ENCODE measurements around the gene NMNAT3.

NMNAT3 gene

GRCh38 chr3:139557041-139557440 is 120.7 kb downstream of the NMNAT3 start:
- no peak for DNase-seq (ENCODE audit: low read depth)
- H3K4me3 ChIP-seq (ENCODE audit: low read depth, low read length), result no peak overlapping the region
- no peak for TF ChIP-seq CTCF (IDR thresholded peaks at IDR 0.05; ENCODE audit: insufficient read depth, low read depth, low read length, missing control alignments)

GRCh38 chr3:139555249-139555648 is 122.5 kb downstream of the NMNAT3 start:
- no peak for DNase-seq (ENCODE audit: low read depth)
- no peak for TF ChIP-seq CTCF (IDR thresholded peaks at IDR 0.05; ENCODE audit: insufficient read depth, low read depth, low read length, missing control alignments)
- no peak overlapping the region for H3K4me3 ChIP-seq (ENCODE audit: low read depth, low read length)

GRCh38 chr3:139554628-139555027 is 123.1 kb downstream of the NMNAT3 start:
- H3K4me3 ChIP-seq (ENCODE audit: low read depth, low read length), result no peak overlapping the region
- no peak for DNase-seq (ENCODE audit: low read depth)
- TF ChIP-seq CTCF (IDR thresholded peaks at IDR 0.05; ENCODE audit: insufficient read depth, low read depth, low read length, missing control alignments), result no peak

GRCh38 chr3:139552632-139553365 is 125.0 kb downstream of the NMNAT3 start:
- TF ChIP-seq CTCF (IDR thresholded peaks at IDR 0.05; ENCODE audit: insufficient read depth, low read depth, low read length, missing control alignments), result no peak
- DNase-seq (ENCODE audit: low read depth), result no peak

GRCh38 chr3:139548801-139549200 is 129.0 kb downstream of the NMNAT3 start:
- no peak for DNase-seq (ENCODE audit: low read depth)
- TF ChIP-seq CTCF (IDR thresholded peaks at IDR 0.05; ENCODE audit: insufficient read depth, low read depth, low read length, missing control alignments), result no peak
- no peak overlapping the region for H3K4me3 ChIP-seq (ENCODE audit: low read depth, low read length)

More at GRCh38 chr3:139552632-139553365, 125.0 kb downstream of the NMNAT3 start:
- H3K4me3 ChIP-seq (ENCODE audit: low read depth, low read length), result no peak overlapping the region

GRCh38 chr3:139547666-139548065 is 130.1 kb downstream of the NMNAT3 start:
- DNase-seq (ENCODE audit: low read depth), result no peak
- no peak for TF ChIP-seq CTCF (IDR thresholded peaks at IDR 0.05; ENCODE audit: insufficient read depth, low read depth, low read length, missing control alignments)
- no peak overlapping the region for H3K4me3 ChIP-seq (ENCODE audit: low read depth, low read length)

GRCh38 chr3:139546772-139547171 is 131.0 kb downstream of the NMNAT3 start:
- H3K4me3 ChIP-seq (ENCODE audit: low read depth, low read length), result no peak overlapping the region
- TF ChIP-seq CTCF (IDR thresholded peaks at IDR 0.05; ENCODE audit: insufficient read depth, low read depth, low read length, missing control alignments), result no peak
- no peak for DNase-seq (ENCODE audit: low read depth)
